Measurements from ENCODE around the gene PLD5.
"Not testable (repeated sequence)": the region's sequence is repeated elsewhere in the genome, so short reads cannot be mapped to it uniquely, and the experiment has no call there.

GRCh38 chr1:242350446-242350845, 174.1 kb downstream of the PLD5 start:
- TF ChIP-seq CTCF (IDR thresholded peaks at IDR 0.05; ENCODE audit: low read length); EZH2 (optimal IDR thresholded peaks at IDR 0.05; ENCODE audit: low read depth, low read length): not testable (repeated sequence)

Data from MM.1S (cell line).